Keratinocyte (primary cell): ENCODE results near the gene DPEP2NB. TPM values are rescaled to one million over a fixed set of nuclear protein-coding genes. Genes with fewer than 3 reads are reported as not detected.

Experiments used
- DNase-seq: peaks from one replicate; pipeline ENCODE4 v3.0.0-alpha.2; 2011; ENCODE audit warnings: low read depth, missing footprints, low spot score
- FAIRE-seq: peaks from 2 replicates; lab custom pipeline; 2011; peaks lifted over from hg19 to GRCh38; lab: Jason Lieb, UNC
- H2AFZ ChIP-seq: 2 replicates; pipeline ENCODE4 v1.6.0; 2012; ENCODE audit warnings: low read length, control low read depth, inconsistent platforms; ENCODE audit not compliant: control insufficient read depth
- H3K27ac ChIP-seq: 2 replicates; pipeline ENCODE4 v1.5.1; 2011; ENCODE audit warnings: low read length; ENCODE audit not compliant: control insufficient read depth, insufficient read depth
- H3K27me3 ChIP-seq: 3 replicates; pipeline ENCODE4 v1.6.0; 2011; ENCODE audit warnings: low read length; ENCODE audit not compliant: control insufficient read depth, insufficient read depth; ENCODE audit errors: extremely low read depth
- H3K36me3 ChIP-seq, 2 experiments: 2 replicates in 1 of 2; 3 replicates in 1 of 2; pipeline ENCODE4 v1.5.1; 2011; ENCODE audit warnings: low read length in 2 of 2, mild to moderate bottlenecking in 1 of 2; ENCODE audit not compliant: control insufficient read depth in 2 of 2, insufficient read depth in 2 of 2; ENCODE audit errors: extremely low read depth in 1 of 2
- H3K4me1 ChIP-seq: 3 replicates; pipeline ENCODE4 v1.5.1; 2011; ENCODE audit warnings: low read length; ENCODE audit not compliant: control insufficient read depth, insufficient read depth; ENCODE audit errors: extremely low read depth
- H3K4me2 ChIP-seq: 3 replicates; pipeline ENCODE4 v1.6.0; 2011; ENCODE audit warnings: low read depth, low read length; ENCODE audit not compliant: control insufficient read depth, insufficient read depth; ENCODE audit errors: extremely low read depth
- H3K4me3 ChIP-seq, 3 experiments: fragments of 200-600 bp in 1 of 3; sonication (generic) in 1 of 3; 2 replicates in 2 of 3; 3 replicates in 1 of 3; pipeline ENCODE4 v1.5.1; 2011 to 2016; ENCODE audit warnings: low read length in 3 of 3, mild to moderate bottlenecking in 3 of 3, control low read depth in 2 of 3, inconsistent platforms in 1 of 3, low read depth in 1 of 3, mixed read lengths in 1 of 3, mixed run types in 1 of 3, moderate library complexity in 1 of 3; ENCODE audit not compliant: control insufficient read depth in 2 of 3, insufficient read depth in 2 of 3; ENCODE audit errors: extremely low read depth in 1 of 3
- H3K79me2 ChIP-seq: 2 replicates; pipeline ENCODE4 v1.6.0; 2012; ENCODE audit warnings: low read length; ENCODE audit not compliant: control insufficient read depth, insufficient read depth
- H3K9ac ChIP-seq: 3 replicates; pipeline ENCODE4 v1.6.0; 2011; ENCODE audit warnings: low read length; ENCODE audit not compliant: control insufficient read depth, insufficient read depth; ENCODE audit errors: extremely low read depth
- H3K9me1 ChIP-seq: 3 replicates; pipeline ENCODE4 v1.6.0; 2011; ENCODE audit warnings: low read length; ENCODE audit not compliant: control insufficient read depth, insufficient read depth; ENCODE audit errors: extremely low read depth
- H3K9me3 ChIP-seq: 2 replicates; pipeline ENCODE4 v1.5.1; 2012; ENCODE audit warnings: low read depth, low read length; ENCODE audit not compliant: control insufficient read depth
- H4K20me1 ChIP-seq: 3 replicates; pipeline ENCODE4 v1.6.0; 2011; ENCODE audit warnings: low read length; ENCODE audit not compliant: control insufficient read depth, insufficient read depth; ENCODE audit errors: extremely low read depth
- CTCF ChIP-seq, 3 experiments: IDR thresholded peaks in 1 of 3; conservative IDR thresholded peaks in 1 of 3; optimal IDR thresholded peaks in 1 of 3; 2 replicates in 2 of 3; 3 replicates in 1 of 3; pipeline versions ENCODE3 to v1.5.1; 2011; ENCODE audit warnings: low read length in 3 of 3, mild to moderate bottlenecking in 3 of 3, moderate library complexity in 2 of 3, control low read depth in 1 of 3, inconsistent platforms in 1 of 3; ENCODE audit not compliant: insufficient read depth in 2 of 3; ENCODE audit errors: extremely low read depth in 1 of 3
- EZH2 ChIP-seq: IDR thresholded peaks from one replicate; pipeline ENCODE4 v1.6.1; 2012; ENCODE audit warnings: inconsistent platforms, mild to moderate bottlenecking, low read length, moderate library complexity
- dilution Hi-C: fragments of 300-500 bp; cut with MboI; formaldehyde crosslinking; loops from one replicate; pipeline ENCODE4 v1.7.0; 2020; ENCODE audit warnings: low sequenced_read_pairs; ENCODE audit not compliant: extremely low pct_ligation_motif_present
- polyA plus RNA-seq, 5 experiments: library from polyadenylated mRNA; depleted of rRNA in 3 of 5; stranded (reverse) in 3 of 5; stranded (forward) in 1 of 5; unstranded in 1 of 5; fragments of >200 nt; gene quantifications; 1 replicate in 1 of 5; 2 replicates in 3 of 5; 3 replicates in 1 of 5; pipeline versions ENCODE4 v1.2.1 to v1.2.3, GENCODE V29; 2011 to 2012; ENCODE audit warnings: missing spikeins in 2 of 5, low read depth in 1 of 5, low replicate concordance in 1 of 5

DPEP2NB gene
- polyA plus RNA-seq, 1 donor (not counting 4 experiments of a cell fraction or from before 2014, with no cell fraction given): 0.05 TPM

- Histone ChIP-seq H3K4me2 (no peak overlapping the region), H3K79me2 (no peaks in the 10 kb centered on the region), H3K27me3 (no peaks in the 10 kb centered on the region), H3K9me1 (no peaks in the 10 kb centered on the region), H3K27ac (no peak overlapping the region), H3K4me3 (no peak overlapping the region), H3K36me3 (peaks cover 7% of the 10 kb centered on the region in 2 experiments), H3K9me3 (no peaks in the 10 kb centered on the region), H2AFZ (no peak overlapping the region), H4K20me1 (no peaks in the 10 kb centered on the region), H3K9ac (no peak overlapping the region), H3K4me1 (no peaks in the 10 kb centered on the region)
- TF ChIP-seq EZH2 (no peak), CTCF (optimal IDR thresholded peaks at IDR 0.05 in 1 of 3, IDR thresholded peaks at IDR 0.05 in 1 of 3, conservative IDR thresholded peaks at IDR 0.05 in 1 of 3; ENCODE audit: extremely low read depth in 1 of 3, insufficient read depth in 2 of 3, low read length in 3 of 3) (no peak)
- dilution Hi-C loops: no loop called here
- FAIRE-seq (no peak), DNase-seq (no peak)
Measured at GRCh38 chr16:68037841-68038597, 22.3 kb upstream of the DPEP2NB start.

- Histone ChIP-seq H4K20me1 (no peaks in the 10 kb centered on the region), H3K27me3 (no peaks in the 10 kb centered on the region), H3K9me3 (no peaks in the 10 kb centered on the region), H3K9me1 (no peaks in the 10 kb centered on the region), H3K9ac (no peak overlapping the region), H3K4me3 (no peak overlapping the region), H3K79me2 (no peaks in the 10 kb centered on the region), H3K4me2 (no peak overlapping the region), H3K4me1 (peaks cover 20% of the 10 kb centered on the region), H3K36me3 (peaks cover 0 to 2% of the 10 kb centered on the region in 2 experiments), H3K27ac (no peak overlapping the region), H2AFZ (no peak overlapping the region)
- dilution Hi-C loops: no loop called here
- TF ChIP-seq EZH2 (no peak), CTCF (optimal IDR thresholded peaks at IDR 0.05 in 1 of 3, IDR thresholded peaks at IDR 0.05 in 1 of 3, conservative IDR thresholded peaks at IDR 0.05 in 1 of 3; ENCODE audit: extremely low read depth in 1 of 3, insufficient read depth in 2 of 3, low read length in 3 of 3) (no peak)
- DNase-seq (no peak), FAIRE-seq (no peak)
Measured at GRCh38 chr16:68035227-68035626, 19.5 kb upstream of the DPEP2NB start.
